HEK293T (cell line): ENCODE results near the gene SCGB1C1.
"Not testable (repeated sequence)": the region's sequence is repeated elsewhere in the genome, so short reads cannot be mapped to it uniquely, and the experiment has no call there.

Experiments used
- CTCF ChIA-PET: fragments of 350-600 bp; formaldehyde crosslinking; extraction: SDS; loops from one replicate; lab custom pipeline; 2021; ENCODE audit warnings: antibody characterized with exemption, inconsistent platforms; lab: Yijun Ruan, JAX
- POLR2A ChIA-PET: fragments of 350-600 bp; formaldehyde crosslinking; extraction: SDS; loops from one replicate; lab custom pipeline; 2020; ENCODE audit warnings: antibody characterized with exemption, inconsistent platforms; lab: Yijun Ruan, JAX
- DNase-seq: peaks from one replicate; pipeline ENCODE4 v3.0.0; 2012; ENCODE audit warnings: mixed read lengths; ENCODE audit errors: extremely low spot score
- ARNT ChIP-seq: fragments of 450-650 bp; IDR thresholded peaks from 2 replicates; pipeline ENCODE4 v1.6.1; 2017; ENCODE audit warnings: mild to moderate bottlenecking
- BHLHE40 ChIP-seq: fragments of 450-650 bp; IDR thresholded peaks from 2 replicates; pipeline ENCODE4 v1.6.1; 2016; ENCODE audit warnings: mild to moderate bottlenecking, moderate library complexity, borderline replicate concordance
- CTBP1 ChIP-seq: fragments of 450-650 bp; IDR thresholded peaks from 2 replicates; pipeline ENCODE4 v1.6.1; 2016; ENCODE audit warnings: borderline replicate concordance
- ELF4 ChIP-seq: fragments of 450-650 bp; IDR thresholded peaks from 2 replicates; pipeline ENCODE4 v1.6.1; 2017; ENCODE audit warnings: antibody characterized with exemption
- FOXA1 ChIP-seq: fragments of 450-650 bp; IDR thresholded peaks from 2 replicates; pipeline ENCODE4 v1.6.1; 2016; ENCODE audit warnings: mild to moderate bottlenecking
- FOXK2 ChIP-seq: fragments of 450-650 bp; IDR thresholded peaks from 2 replicates; pipeline ENCODE4 v1.6.1; 2016; ENCODE audit warnings: mild to moderate bottlenecking
- FOXM1 ChIP-seq: fragments of 450-650 bp; IDR thresholded peaks from 2 replicates; pipeline ENCODE4 v1.6.1; 2017; ENCODE audit warnings: mild to moderate bottlenecking, borderline replicate concordance
- HDGF ChIP-seq: fragments of 450-650 bp; IDR thresholded peaks from 2 replicates; pipeline ENCODE4 v1.6.1; 2017; ENCODE audit warnings: antibody characterized with exemption, borderline replicate concordance
- L3MBTL2 ChIP-seq: fragments of 450-650 bp; conservative IDR thresholded peaks from 2 replicates; pipeline ENCODE4 v1.6.1; 2016; ENCODE audit warnings: mild to moderate bottlenecking
- LEF1 ChIP-seq: fragments of 450-650 bp; IDR thresholded peaks from 2 replicates; pipeline ENCODE4 v1.6.1; 2017; ENCODE audit warnings: mild to moderate bottlenecking, borderline replicate concordance
- NFRKB ChIP-seq: fragments of 450-650 bp; IDR thresholded peaks from 2 replicates; pipeline ENCODE4 v1.6.1; 2016; ENCODE audit warnings: mild to moderate bottlenecking, moderate library complexity
- PKNOX1 ChIP-seq: fragments of 450-650 bp; IDR thresholded peaks from 2 replicates; pipeline ENCODE4 v1.6.1; 2016
- SP1 ChIP-seq: fragments of 450-650 bp; IDR thresholded peaks from 2 replicates; pipeline ENCODE4 v1.6.1; 2017
- SUZ12 ChIP-seq: fragments of 450-650 bp; IDR thresholded peaks from 2 replicates; pipeline ENCODE4 v1.6.1; 2016; ENCODE audit warnings: mild to moderate bottlenecking
- TARDBP ChIP-seq: fragments of 450-650 bp; IDR thresholded peaks from 2 replicates; pipeline ENCODE4 v1.6.1; 2016
- ZNF384 ChIP-seq: fragments of 450-650 bp; IDR thresholded peaks from 2 replicates; pipeline ENCODE4 v1.6.1; 2016

SCGB1C1 gene

GRCh38 chr11:235180-235579 lies 42.3 kb downstream of the SCGB1C1 start:
- POLR2A ChIA-PET = interaction anchor here (2.2 kb wide), 1 partner anchor 28 kb away, joined by 9 read pairs; the partner anchor contains the start of genes BET1L and RIC8A
- CTCF ChIA-PET = no interaction called here
- TF ChIP-seq FOXA1 (no peak), ELF4 (no peak), HDGF (no peak), PKNOX1 (no peak), ZNF384 (no peak), LEF1 (no peak), L3MBTL2 (no peak)
- DNase-seq = no peak

- DNase-seq = no peak
- no peak for TF ChIP-seq BHLHE40
- 0 out of 2 replicates have a peak, but pooled peaks have one; percentile 27 for TF ChIP-seq L3MBTL2
- CTCF ChIA-PET = no interaction called here
- POLR2A ChIA-PET = interaction anchor here (2.2 kb wide), 1 partner anchor 28 kb away, joined by 9 read pairs; the partner anchor contains the start of genes BET1L and RIC8A
Measured at GRCh38 chr11:235609-235996, 42.7 kb downstream of the SCGB1C1 start.

- CTCF ChIA-PET = no interaction called here
- POLR2A ChIA-PET = interaction anchor here (1.8 to 2.8 kb wide), 2 partner anchors 14 to 29 kb away, joined by 8 to 14 read pairs; partner anchors contain the start of genes BET1L and RIC8A
- TF ChIP-seq BHLHE40 (no peak), NFRKB (no peak), PKNOX1 (no peak), ZNF384 (no peak), ELF4 (no peak), HDGF (no peak), TARDBP (no peak), FOXK2 (no peak), SUZ12 (no peak), SP1 (no peak), LEF1 (no peak), ARNT (no peak), FOXA1 (no peak), FOXM1 (no peak), CTBP1 (no peak), L3MBTL2 (no peak; the same call in 1 of the 2 replicates)
- peak; percentile 95 for DNase-seq
Measured at GRCh38 chr11:235997-236773, 43.3 kb downstream of the SCGB1C1 start, which contains the start of gene SIRT3. Gene SIRT3, minus strand, starts transcription at chr11:236342. Its CDS starts 14 bp downstream, at chr11:236328.

- peak; percentile 90 for DNase-seq
- TF ChIP-seq BHLHE40 (no peak), LEF1 (no peak), PKNOX1 (0 out of 2 replicates have a peak, but pooled peaks have one; percentile 10), ARNT (no peak), SUZ12 (no peak), CTBP1 (no peak), NFRKB (no peak), TARDBP (no peak), L3MBTL2 (peak; percentile 82), HDGF (no peak), FOXK2 (no peak), ZNF384 (no peak), FOXM1 (no peak)
- ChIA-PET CTCF (interaction anchor here (0.9 kb wide), 1 partner anchor 12 kb away, joined by 3 read pairs; no protein-coding TSS in a partner anchor), POLR2A (interaction anchor here (0.6 to 2.8 kb wide), 6 partner anchors 12 to 213 kb away, joined by 3 to 14 read pairs (median 3); partner anchors contain the start of genes BET1L, PTDSS2 and RIC8A)
Measured at GRCh38 chr11:236774-237767, 44.2 kb downstream of the SCGB1C1 start, which contains the start of gene PSMD13. Gene PSMD13, plus strand, starts transcription at chr11:236976. Its CDS starts 74 bp downstream, at chr11:237050.

GRCh38 chr11:238346-238745 lies 45.5 kb downstream of the SCGB1C1 start:
- POLR2A ChIA-PET = interaction anchor here (1.1 to 2.8 kb wide), 4 partner anchors 10 to 211 kb away, joined by 3 to 14 read pairs (median 6); partner anchors contain the start of genes BET1L, PTDSS2 and RIC8A

More at GRCh38 chr11:238346-238745, 45.5 kb downstream of the SCGB1C1 start:
- DNase-seq = not testable (repeated sequence)
- CTCF ChIA-PET = interaction anchor here (1.2 kb wide), 1 partner anchor 12 kb away, joined by 4 read pairs; no protein-coding TSS in a partner anchor
